GM10847 (cell line): ENCODE data around the gene CDKL5.

Source experiments
- POLR2A ChIP-seq: IDR thresholded peaks from 2 replicates; pipeline ENCODE4 v1.6.1; 2011; ENCODE audit not compliant: insufficient read length; ENCODE audit errors: extremely low read depth

Gene CDKL5

DNA sequence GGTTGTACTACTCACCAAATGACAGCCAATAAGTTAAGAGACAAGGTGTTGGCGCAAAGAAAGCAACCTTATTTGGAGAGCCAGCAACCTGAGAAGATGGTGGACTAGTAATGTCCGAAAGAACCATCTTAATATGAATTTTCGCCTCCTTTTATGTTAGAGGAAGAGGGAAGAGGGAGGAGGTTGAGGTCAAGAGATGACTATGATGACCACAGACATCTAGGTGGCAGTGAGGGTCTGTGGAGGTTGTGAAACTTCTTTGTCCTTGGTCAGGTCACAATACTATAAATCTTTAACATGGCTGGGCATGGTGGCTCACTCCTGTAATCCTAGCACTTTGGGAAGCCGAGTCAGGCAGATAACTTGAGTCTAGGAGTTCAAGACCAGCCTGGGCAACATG is 15.4 kb downstream of the CDKL5 start:
- TF ChIP-seq POLR2A: no peak

DNA sequence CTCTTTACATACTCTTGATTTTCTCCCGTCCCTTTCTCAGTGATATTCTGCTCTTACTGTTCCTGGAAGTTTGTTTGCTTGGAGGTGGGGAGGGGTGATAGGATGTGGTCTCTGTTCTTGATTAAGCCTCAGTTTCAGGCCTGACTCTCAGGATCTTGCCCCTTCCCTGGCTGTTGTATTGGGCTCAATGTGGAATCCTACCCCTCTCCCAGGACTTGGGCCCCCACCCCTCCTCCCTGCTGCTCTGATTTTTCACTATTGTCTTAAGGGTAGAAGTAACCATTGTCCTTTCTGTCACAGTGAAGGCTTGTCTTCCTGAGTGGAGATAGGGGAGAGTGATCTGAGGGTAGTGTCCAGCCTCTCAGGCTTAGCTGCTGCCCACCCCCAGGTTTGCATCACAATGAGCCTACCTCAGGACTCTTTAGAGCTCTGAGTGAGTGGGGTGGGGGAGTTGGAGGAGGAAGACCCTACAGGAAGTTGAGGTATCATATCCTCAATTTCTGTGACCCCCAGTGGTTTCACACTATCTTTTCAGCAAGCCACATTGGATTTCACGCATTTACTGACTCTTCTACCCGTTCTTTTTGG is 16.5 kb downstream of the CDKL5 start:
- no peak for TF ChIP-seq POLR2A

DNA sequence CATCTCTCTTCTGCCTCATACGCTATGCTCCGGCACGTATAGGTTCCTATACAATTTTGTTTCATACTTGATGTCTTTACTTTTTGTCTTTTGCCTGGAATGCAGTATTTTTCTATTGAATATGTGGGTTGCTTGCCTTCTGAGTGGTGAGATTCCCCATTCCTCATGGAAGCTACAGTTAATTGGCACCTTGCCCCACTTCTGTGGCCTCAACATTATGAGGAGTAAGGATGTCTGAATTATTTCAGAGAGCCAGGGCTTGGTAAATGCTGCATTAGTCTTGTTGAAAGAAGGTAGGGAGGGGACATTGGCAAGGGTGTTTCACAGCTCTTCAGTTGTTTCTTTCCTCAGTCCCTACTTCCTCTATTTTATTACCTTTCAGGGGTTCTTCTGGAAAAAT is 23.0 kb downstream of the CDKL5 start:
- TF ChIP-seq POLR2A: no peak

DNA sequence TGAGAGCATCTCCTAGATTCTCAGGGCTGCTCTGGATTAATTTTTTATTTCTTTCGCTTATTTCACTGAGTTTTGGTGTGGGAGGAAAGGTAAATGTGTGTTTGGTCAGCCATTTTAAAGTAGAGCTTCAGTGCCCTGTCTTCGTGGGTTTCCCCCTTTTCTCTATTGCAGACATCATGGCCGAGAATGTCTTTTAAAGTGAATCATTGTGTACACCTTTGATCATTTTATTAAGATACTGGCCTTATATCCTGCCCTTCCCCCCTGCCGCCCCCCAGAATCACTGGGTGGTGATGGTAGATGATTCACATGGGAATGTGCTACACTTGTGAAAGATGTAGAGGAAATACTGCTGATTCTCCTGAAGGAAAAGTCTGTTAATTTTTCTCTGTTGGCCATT is 23.8 kb downstream of the CDKL5 start:
- TF ChIP-seq POLR2A: no peak

DNA sequence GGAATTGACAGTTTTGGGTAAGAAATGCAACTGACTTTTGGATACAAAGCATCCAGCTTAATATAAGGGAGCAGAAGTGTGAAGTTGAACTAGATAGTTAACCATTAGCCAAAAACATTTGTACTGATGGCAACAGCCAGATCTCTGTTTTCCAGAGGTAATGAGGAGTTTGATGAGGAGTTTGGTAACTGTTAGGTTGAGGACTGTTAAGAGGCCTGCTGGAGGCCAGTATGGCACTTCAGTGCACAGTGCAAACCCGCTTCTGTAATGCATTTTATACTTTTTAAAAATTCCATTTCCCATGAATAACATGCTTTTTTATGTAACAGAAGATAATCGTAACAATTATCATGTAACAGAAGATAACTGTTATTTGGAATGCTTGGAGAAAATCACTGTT is 30.0 kb downstream of the CDKL5 start:
- no peak for TF ChIP-seq POLR2A

DNA sequence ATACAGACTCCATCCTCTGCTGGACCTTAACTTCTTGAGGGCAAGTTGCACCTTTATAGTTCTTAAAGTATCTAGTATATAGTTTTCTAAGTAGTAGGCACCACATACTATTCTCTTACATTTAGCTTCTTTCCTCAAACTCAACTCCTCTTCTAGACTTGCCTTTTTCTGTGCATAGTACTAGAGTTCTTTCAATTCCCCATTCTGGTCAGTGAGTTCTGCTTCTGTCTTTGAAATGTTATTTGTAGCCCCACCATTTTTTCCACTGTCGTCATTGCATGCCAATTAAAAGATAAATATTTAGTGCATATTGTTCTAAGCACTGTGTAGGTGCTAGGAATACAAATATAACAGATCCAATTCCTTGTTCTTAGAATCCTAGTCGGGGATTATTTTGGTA is 31.6 kb downstream of the CDKL5 start:
- TF ChIP-seq POLR2A: no peak

DNA sequence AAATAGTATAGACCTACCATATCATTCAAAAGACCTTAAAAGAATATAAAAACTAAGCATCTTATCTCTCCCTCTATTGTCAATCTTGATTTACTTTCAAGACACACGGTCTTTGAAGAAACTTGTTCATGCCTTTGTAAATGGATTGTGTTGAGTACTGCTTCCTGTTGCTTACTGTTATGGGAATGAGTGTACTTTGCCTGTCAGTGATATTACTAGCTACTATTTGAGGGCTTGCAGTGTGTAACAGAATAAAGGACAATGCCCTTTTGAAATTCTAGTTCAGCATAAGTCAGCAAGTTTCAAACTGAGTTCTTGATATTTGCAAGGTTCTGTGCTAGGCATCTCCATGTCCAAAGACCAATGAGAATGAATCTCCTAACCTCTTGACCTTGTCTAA is 36.0 kb downstream of the CDKL5 start:
- no peak for TF ChIP-seq POLR2A

DNA sequence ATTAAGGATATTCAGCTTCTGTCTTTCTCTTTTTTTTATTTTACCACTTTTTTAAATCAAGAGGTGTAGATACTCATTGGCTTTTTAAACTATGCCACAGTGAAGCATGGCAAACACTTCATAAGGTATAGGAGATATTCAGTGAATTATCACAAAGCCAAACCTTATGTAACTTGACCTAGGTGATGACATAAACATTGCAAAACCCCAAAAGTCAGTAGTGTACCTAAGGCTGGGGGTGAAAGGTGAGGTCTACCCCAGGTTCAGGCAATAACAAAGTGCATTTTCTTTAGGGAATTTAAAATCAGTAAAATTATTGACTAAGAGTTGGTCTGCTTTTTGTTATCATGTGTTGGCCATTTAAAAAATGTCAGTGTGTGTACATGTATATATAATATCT is 39.1 kb downstream of the CDKL5 start:
- no peak for TF ChIP-seq POLR2A

DNA sequence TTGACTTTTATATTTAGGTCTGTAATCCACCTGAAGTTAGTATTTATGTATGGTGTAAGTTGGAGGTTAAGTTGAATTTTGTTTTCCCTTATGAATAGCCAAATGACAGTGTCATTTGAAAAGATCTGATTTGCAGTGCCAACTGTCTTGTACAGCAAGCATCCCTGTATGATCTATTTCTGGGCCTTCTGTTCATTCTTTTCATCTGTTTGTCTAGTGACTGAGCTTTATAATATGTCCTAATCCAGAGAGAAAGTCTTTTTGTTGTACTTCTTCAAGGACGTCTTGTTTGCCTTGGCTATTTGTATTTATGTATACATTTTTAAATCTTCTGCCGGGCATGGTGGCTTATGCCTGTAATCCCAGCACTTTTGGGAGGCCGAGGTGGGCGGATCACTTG is 39.6 kb downstream of the CDKL5 start:
- TF ChIP-seq POLR2A: no peak

DNA sequence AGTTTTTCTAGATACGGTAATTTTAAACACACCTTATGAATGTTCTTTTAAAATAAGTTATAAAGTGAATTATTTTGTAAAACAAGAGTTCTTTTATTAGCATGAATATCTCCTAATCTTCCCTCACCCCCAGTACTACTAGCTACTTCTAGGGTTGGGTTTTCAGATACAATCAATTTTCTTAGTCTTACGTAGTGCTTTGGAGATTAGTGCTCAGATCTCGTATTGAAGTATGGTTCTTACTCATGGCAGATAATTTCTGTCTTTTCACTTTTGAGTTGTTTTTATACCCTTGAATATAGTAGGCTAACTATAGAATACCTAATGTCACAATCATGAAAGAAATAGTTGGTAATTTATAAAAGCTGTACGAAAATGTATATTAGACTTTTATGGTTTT is 43.2 kb downstream of the CDKL5 start:
- TF ChIP-seq POLR2A: no peak

DNA sequence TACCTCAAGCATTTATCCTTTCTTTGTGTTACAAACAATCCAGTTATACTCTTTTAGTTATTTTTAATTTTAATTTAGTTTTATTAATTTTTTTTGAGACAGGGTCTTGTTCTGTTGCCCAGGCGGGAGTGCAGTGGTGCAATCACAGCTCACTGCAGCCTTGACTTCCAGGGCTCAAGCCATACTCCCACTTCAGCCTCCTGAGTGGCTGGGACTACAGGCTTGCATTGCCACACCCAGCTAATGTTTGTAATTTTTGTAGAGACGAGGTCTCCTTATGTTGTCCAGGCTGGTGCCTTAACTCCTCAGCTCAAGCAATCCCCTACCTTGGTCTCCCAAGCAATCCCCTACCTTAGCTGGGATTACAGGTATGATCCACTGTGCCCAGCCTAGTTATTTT is 45.9 kb downstream of the CDKL5 start:
- TF ChIP-seq POLR2A: no peak

DNA sequence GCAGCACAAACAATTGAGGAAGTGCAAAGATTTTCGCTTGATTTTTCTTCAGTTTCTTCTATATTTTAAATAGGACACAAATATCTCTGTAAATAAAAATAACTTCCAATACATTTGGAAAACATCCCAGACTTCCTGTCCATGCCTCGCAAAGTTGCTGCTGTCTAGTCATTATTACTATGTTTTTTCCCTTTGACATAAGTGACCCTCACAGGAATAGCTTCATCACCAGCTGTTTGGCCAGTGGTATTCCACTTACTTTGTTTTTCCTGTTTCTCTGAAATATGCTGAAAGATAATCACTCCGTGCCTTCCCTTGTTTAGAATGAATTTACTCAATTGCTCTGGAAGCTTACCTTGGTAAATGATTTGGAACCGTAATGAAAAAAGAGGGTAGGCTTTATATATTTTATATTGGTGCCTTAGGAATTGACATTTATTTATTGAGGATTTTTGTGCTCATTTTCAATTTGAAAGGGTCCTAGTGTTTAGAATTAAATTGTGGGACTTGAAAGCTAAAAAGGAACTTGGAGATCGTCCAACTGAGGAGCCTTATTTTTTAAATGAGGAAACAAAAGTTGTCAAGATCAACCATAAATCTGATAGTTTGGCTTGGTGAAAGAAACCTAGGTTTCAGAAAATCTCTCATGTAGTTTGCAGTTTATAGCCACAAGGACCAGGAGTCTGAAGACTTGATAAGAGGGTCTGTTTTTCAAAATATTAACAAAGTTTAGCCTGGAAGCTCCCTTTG is 65.6 kb downstream of the CDKL5 start:
- no peak for TF ChIP-seq POLR2A

DNA sequence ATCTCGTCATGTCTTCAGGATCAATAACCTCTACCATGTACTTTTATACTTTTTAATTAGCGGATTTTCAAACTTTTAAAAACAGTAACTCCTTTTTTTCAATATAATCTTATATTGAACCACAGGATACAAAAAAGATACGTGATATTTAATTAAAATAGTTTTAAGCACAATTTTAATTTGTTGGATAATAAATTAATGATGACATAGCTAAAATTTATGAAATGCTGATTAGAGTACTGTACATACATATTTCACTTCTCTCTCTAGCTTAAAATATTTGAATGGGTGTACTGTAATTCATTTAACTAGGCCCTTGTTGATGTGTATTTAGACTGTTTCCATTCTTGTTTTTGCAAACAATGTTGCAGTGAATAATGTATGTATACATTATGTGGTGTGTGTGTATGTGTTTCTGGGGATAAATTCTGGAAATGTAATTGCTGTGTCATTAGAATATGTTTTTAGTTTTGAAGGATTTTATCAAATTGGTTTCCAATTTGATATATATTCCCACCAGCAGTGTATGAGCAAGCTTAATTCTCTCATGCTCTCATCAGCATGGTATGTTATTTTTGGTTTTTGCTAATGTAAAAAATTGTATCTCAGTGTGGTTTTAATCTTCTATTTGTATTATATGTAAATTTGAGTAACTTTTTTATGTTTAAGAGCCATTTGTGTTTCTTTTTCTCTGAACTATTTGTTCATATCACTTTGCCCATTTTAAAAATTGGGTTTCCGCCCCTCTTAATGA is 66.4 kb downstream of the CDKL5 start:
- TF ChIP-seq POLR2A: no peak

DNA sequence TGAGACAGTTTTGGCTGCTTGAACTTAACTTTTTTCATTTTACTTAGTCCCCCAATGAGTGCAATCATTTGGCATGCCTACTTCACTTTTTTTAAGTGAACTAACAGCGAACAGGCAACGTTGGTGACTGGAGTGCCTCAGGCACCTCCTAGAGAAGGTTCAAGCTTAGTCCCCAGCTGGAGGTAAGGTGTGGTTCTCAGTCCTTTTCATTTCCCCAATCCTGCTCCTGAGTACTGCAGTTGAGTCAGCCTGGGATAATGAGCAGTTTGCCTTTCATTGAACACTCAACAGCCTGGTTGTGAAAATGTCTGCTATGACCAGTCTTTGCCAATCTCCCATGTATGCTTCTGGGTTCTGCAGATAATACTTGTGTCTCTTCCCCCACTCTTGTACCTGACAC is 109.5 kb downstream of the CDKL5 start:
- TF ChIP-seq POLR2A: no peak

DNA sequence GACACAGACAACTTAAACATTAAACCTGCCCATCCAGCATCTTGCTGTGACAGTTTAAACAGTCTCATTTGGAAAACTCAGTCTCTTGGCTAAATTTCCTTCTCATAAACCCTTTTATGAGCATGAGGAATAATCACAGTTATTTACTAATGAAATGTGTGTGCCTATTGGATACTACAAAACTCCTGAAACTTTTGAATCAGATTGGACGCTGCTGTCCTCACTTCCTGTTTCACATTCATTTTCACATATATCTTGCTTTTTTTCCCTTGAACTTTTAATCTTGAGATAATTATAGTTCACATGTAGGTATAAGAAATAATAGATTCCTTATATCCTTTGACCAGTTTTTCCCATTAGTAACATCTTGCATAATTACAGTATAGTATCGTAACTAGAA is 111.7 kb downstream of the CDKL5 start:
- no peak for TF ChIP-seq POLR2A

DNA sequence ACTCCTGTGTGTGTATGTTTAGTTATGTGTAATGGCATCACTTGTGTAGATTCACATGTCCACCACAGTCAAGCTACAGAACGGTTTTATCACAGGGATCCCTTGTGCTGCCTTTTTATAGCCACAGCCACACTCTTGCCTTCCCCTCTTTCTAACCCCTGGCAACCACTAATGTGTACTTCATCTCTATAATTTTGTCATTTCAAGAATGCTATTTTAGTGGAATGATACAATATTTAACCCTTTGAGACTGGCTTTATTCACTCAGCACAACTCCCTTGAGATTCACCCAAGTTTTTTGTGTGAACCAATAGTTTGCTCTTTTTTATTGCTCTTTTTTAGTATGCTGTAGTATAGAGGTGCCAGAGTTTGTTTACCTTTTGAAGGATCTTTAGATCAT is 112.1 kb downstream of the CDKL5 start:
- TF ChIP-seq POLR2A: no peak

DNA sequence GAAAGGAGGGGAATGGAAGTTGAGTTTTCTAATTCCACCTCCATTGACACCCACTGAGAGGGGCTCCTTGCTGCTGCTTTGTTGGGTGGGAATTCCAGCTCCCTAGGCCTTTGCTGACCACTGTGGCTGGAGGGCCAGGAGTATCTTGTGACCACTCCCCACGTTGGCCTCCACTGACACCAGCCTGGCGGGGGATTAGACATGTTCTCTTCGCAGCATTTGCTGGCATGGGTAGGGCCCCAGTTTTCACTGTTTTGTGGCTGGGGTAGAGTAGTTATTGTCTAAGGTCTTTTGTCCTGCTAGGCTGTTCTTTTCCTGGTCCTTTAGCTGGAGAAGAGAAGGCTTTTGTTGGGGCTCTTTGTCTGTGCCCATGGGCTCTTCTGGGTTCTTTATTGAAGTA is 116.7 kb downstream of the CDKL5 start:
- no peak for TF ChIP-seq POLR2A

DNA sequence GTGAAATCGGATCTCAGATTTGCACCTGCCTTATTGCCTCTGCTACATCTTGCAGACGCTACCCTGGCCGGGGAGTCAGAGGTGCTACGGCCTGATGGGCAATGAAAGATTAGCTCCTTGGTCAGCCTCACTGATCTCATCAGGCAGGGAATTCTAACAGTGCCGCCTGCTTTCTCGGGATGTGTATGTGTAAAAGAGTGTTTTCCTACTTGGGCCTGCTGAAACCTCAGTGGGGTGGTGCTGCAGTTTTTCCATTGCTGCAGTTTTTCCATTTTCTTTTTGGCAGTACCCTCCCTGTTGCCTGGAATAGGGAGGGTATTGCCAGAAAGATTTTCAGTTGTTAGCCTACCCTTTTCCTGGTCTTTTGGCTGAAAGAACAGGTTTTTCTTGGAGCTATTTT is 117.5 kb downstream of the CDKL5 start:
- no peak for TF ChIP-seq POLR2A
